ENCODE data around the gene MRPL10.

Gene MRPL10

DNA sequence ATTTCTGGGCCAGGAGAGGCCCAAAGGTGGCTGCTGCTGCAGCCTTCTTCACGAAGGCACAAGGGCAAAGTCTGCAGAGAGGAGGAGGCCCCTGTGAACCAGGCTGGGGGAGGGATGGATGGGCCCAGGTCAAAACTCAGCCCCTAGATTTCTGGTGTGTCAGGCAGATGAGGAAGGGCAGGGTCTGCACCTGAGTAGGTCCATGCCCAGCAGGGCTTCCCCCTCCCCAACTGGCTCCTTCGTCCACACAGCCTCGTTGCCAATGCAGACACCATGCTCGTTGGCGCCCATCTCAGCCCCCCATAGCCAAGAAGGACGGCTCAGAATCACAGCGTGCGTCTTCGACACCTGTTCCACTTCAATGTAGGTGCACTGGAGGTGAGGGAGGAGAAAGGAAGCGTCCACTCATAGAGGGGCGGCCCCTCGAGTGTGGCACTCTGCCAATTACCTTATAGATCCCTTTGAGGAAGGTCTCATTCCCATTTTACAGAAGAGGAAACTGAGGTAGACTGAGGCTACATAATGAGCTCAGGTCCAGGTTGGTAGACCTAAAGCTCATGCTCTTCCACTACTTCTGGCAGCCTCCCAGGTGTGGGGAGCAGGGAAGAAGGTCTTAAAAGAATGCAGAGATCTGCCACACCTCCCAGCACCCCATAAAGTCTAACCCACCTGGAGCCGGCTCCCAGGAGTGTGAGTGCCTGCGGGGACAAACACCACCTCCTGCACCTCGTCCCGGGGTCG lies 8.8 kb upstream of the MRPL10 start:
- TF ChIP-seq TOX (CRISPR knock-in tag; IDR thresholded peaks at IDR 0.05; ENCODE audit: borderline replicate concordance) (no peak), ZC3H10 (CRISPR knock-in tag; IDR thresholded peaks at IDR 0.05) (no peak), SNAI2 (CRISPR knock-in tag; IDR thresholded peaks at IDR 0.05) (no peak), ZFP3 (CRISPR knock-in tag; IDR thresholded peaks at IDR 0.05) (no peak), BACH2 (CRISPR knock-in tag; IDR thresholded peaks at IDR 0.05; ENCODE audit: borderline replicate concordance) (no peak), ZNF565 (CRISPR knock-in tag; conservative IDR thresholded peaks at IDR 0.05; ENCODE audit: low read depth) (no peak)
- TF ChIP-seq, protein P1, sequence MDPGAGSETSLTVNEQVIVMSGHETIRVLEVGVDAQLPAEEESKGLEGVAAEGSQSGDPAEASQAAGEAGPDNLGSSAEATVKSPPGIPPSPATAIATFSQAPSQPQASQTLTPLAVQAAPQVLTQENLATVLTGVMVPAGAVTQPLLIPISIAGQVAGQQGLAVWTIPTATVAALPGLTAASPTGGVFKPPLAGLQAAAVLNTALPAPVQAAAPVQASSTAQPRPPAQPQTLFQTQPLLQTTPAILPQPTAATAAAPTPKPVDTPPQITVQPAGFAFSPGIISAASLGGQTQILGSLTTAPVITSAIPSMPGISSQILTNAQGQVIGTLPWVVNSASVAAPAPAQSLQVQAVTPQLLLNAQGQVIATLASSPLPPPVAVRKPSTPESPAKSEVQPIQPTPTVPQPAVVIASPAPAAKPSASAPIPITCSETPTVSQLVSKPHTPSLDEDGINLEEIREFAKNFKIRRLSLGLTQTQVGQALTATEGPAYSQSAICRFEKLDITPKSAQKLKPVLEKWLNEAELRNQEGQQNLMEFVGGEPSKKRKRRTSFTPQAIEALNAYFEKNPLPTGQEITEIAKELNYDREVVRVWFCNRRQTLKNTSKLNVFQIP (CRISPR knock-in tag; IDR thresholded peaks at IDR 0.05; ENCODE audit: borderline replicate concordance, low read depth) = no peak
- TF ChIP-seq, protein P2, sequence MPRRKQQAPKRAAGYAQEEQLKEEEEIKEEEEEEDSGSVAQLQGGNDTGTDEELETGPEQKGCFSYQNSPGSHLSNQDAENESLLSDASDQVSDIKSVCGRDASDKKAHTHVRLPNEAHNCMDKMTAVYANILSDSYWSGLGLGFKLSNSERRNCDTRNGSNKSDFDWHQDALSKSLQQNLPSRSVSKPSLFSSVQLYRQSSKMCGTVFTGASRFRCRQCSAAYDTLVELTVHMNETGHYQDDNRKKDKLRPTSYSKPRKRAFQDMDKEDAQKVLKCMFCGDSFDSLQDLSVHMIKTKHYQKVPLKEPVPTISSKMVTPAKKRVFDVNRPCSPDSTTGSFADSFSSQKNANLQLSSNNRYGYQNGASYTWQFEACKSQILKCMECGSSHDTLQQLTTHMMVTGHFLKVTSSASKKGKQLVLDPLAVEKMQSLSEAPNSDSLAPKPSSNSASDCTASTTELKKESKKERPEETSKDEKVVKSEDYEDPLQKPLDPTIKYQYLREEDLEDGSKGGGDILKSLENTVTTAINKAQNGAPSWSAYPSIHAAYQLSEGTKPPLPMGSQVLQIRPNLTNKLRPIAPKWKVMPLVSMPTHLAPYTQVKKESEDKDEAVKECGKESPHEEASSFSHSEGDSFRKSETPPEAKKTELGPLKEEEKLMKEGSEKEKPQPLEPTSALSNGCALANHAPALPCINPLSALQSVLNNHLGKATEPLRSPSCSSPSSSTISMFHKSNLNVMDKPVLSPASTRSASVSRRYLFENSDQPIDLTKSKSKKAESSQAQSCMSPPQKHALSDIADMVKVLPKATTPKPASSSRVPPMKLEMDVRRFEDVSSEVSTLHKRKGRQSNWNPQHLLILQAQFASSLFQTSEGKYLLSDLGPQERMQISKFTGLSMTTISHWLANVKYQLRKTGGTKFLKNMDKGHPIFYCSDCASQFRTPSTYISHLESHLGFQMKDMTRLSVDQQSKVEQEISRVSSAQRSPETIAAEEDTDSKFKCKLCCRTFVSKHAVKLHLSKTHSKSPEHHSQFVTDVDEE (CRISPR knock-in tag; IDR thresholded peaks at IDR 0.05) = no peak
- TF ChIP-seq, protein P3, sequence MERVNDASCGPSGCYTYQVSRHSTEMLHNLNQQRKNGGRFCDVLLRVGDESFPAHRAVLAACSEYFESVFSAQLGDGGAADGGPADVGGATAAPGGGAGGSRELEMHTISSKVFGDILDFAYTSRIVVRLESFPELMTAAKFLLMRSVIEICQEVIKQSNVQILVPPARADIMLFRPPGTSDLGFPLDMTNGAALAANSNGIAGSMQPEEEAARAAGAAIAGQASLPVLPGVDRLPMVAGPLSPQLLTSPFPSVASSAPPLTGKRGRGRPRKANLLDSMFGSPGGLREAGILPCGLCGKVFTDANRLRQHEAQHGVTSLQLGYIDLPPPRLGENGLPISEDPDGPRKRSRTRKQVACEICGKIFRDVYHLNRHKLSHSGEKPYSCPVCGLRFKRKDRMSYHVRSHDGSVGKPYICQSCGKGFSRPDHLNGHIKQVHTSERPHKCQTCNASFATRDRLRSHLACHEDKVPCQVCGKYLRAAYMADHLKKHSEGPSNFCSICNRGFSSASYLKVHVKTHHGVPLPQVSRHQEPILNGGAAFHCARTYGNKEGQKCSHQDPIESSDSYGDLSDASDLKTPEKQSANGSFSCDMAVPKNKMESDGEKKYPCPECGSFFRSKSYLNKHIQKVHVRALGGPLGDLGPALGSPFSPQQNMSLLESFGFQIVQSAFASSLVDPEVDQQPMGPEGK (CRISPR knock-in tag; IDR thresholded peaks at IDR 0.05; ENCODE audit: borderline replicate concordance) = no peak
- ATAC-seq = no peak

DNA sequence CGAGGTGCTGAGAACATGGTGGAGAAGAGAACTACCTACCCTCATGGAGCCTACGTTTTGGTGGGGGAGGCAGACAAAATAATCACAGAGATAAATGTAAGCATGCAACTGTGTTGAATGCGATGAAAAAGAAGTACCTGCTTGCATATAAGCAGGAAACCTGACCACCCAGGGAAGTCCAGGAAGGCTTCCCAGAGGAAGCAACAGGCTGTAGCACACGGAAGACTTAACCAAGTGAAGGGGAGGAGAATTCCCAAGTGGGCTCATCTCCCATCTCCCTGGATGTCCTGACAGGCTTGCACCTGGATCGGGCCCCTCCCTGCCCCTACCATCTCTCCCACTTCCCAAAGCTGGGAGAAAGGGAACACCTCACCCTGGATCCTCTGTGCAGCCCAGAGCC lies 7.7 kb upstream of the MRPL10 start:
- TF ChIP-seq CSDC2 (CRISPR knock-in tag; IDR thresholded peaks at IDR 0.05) (no peak), ZNF565 (CRISPR knock-in tag; conservative IDR thresholded peaks at IDR 0.05; ENCODE audit: low read depth) (no peak), RARB (CRISPR knock-in tag; IDR thresholded peaks at IDR 0.05) (no peak), ZFP3 (CRISPR knock-in tag; IDR thresholded peaks at IDR 0.05) (no peak), BACH2 (CRISPR knock-in tag; IDR thresholded peaks at IDR 0.05; ENCODE audit: borderline replicate concordance) (no peak), SNAI2 (CRISPR knock-in tag; IDR thresholded peaks at IDR 0.05) (no peak), ZNF8 (CRISPR knock-in tag; IDR thresholded peaks at IDR 0.05) (no peak), TCF4 (CRISPR knock-in tag; IDR thresholded peaks at IDR 0.05; ENCODE audit: borderline replicate concordance) (no peak), ARNTL (CRISPR knock-in tag; IDR thresholded peaks at IDR 0.05; ENCODE audit: borderline replicate concordance, low read depth) (no peak), ZC3H10 (CRISPR knock-in tag; IDR thresholded peaks at IDR 0.05) (no peak), ZNF70 (CRISPR knock-in tag; IDR thresholded peaks at IDR 0.05) (no peak), ISL1 (CRISPR knock-in tag; IDR thresholded peaks at IDR 0.05) (no peak), ZFP30 (CRISPR knock-in tag; IDR thresholded peaks at IDR 0.05) (no peak)
- TF ChIP-seq, protein P3 (CRISPR knock-in tag; IDR thresholded peaks at IDR 0.05; ENCODE audit: borderline replicate concordance) = no peak
- TF ChIP-seq, protein P1 (CRISPR knock-in tag; IDR thresholded peaks at IDR 0.05; ENCODE audit: borderline replicate concordance, low read depth) = no peak
- TF ChIP-seq, protein P2 (CRISPR knock-in tag; IDR thresholded peaks at IDR 0.05) = no peak
- TF ChIP-seq, protein P4, sequence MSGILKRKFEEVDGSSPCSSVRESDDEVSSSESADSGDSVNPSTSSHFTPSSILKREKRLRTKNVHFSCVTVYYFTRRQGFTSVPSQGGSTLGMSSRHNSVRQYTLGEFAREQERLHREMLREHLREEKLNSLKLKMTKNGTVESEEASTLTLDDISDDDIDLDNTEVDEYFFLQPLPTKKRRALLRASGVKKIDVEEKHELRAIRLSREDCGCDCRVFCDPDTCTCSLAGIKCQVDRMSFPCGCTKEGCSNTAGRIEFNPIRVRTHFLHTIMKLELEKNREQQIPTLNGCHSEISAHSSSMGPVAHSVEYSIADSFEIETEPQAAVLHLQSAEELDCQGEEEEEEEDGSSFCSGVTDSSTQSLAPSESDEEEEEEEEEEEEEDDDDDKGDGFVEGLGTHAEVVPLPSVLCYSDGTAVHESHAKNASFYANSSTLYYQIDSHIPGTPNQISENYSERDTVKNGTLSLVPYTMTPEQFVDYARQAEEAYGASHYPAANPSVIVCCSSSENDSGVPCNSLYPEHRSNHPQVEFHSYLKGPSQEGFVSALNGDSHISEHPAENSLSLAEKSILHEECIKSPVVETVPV (CRISPR knock-in tag; IDR thresholded peaks at IDR 0.05) = no peak
- no peak for ATAC-seq
